HEK293 (cell line): ENCODE measurements around the gene SGSM2.
"Not testable (repeated sequence)": the region's sequence is repeated elsewhere in the genome, so short reads cannot be mapped to it uniquely, and the experiment has no call there.

ENCODE experiments used
- CTCF ChIA-PET: fragments of 350-600 bp; formaldehyde crosslinking; extraction: SDS; loops from one replicate; lab custom pipeline; 2021; ENCODE audit warnings: antibody characterized with exemption; lab: Yijun Ruan, JAX
- POLR2A ChIA-PET: fragments of 300-600 bp; formaldehyde crosslinking; extraction: SDS; loops from one replicate; lab custom pipeline; 2020; ENCODE audit warnings: antibody characterized with exemption, inconsistent platforms; lab: Yijun Ruan, JAX
- H3K27ac ChIP-seq: fragments of 200-500 bp; sonication (Bioruptor generic); 2 replicates; pipeline ENCODE4 v1.5.1; 2014; ENCODE audit warnings: low read depth, low read length, control low read depth, inconsistent platforms; ENCODE audit errors: extremely low read depth
- H3K36me3 ChIP-seq, 2 experiments: fragments of 200-500 bp in 1 of 2; sonication (Bioruptor generic) in 1 of 2; 1 replicate in 1 of 2; 2 replicates in 1 of 2; pipeline ENCODE4 v1.5.1; 2014 to 2017; ENCODE audit warnings: inconsistent platforms in 2 of 2, low read length in 2 of 2; ENCODE audit not compliant: control insufficient read depth in 2 of 2, insufficient read depth in 1 of 2
- H3K4me1 ChIP-seq: fragments of 200-500 bp; sonication (Bioruptor generic); 2 replicates; pipeline ENCODE4 v1.5.1; 2014; ENCODE audit warnings: mild to moderate bottlenecking, low read length, inconsistent platforms; ENCODE audit not compliant: control insufficient read depth, insufficient read depth
- H3K4me3 ChIP-seq: 2 replicates; pipeline ENCODE4 v1.5.1; 2011; ENCODE audit warnings: low read depth, mild to moderate bottlenecking, control low read depth, low read length, moderate library complexity
- H3K9me3 ChIP-seq: fragments of 200-500 bp; sonication (Bioruptor generic); 2 replicates; pipeline ENCODE4 v1.5.1; 2014; ENCODE audit warnings: low read depth, low read length, inconsistent platforms; ENCODE audit not compliant: control insufficient read depth, insufficient read depth
- GLIS1 ChIP-seq: fragments of 450-650 bp; formaldehyde crosslinking; IDR thresholded peaks from 2 replicates; pipeline ENCODE4 v1.5.1; 2016; ENCODE audit warnings: missing biosample characterization, missing genetic modification characterization
- PRDM1 ChIP-seq: fragments of 450-650 bp; formaldehyde crosslinking; IDR thresholded peaks from 2 replicates; pipeline ENCODE4; 2016; ENCODE audit warnings: missing biosample characterization, missing genetic modification characterization
- ZFHX2 ChIP-seq: fragments of 450-650 bp; formaldehyde crosslinking; conservative IDR thresholded peaks from 2 replicates; pipeline ENCODE4 v1.5.1; 2016; ENCODE audit warnings: missing biosample characterization, missing genetic modification characterization
- ZNF302 ChIP-seq: fragments of 450-650 bp; formaldehyde crosslinking; IDR thresholded peaks from 2 replicates; pipeline ENCODE4 v1.5.1; 2016; ENCODE audit warnings: missing biosample characterization, missing genetic modification characterization, low read depth
- ZNF366 ChIP-seq: fragments of 450-650 bp; formaldehyde crosslinking; conservative IDR thresholded peaks from 2 replicates; pipeline ENCODE4 v1.5.1; 2016; ENCODE audit warnings: missing biosample characterization, missing genetic modification characterization
- ZNF548 ChIP-seq: fragments of 450-650 bp; formaldehyde crosslinking; IDR thresholded peaks from 2 replicates; pipeline ENCODE4 v1.5.1; 2016; ENCODE audit warnings: missing biosample characterization, missing genetic modification characterization
- ZNF660 ChIP-seq: fragments of 450-650 bp; IDR thresholded peaks from 2 replicates; pipeline ENCODE4 v1.5.1; 2018; ENCODE audit warnings: missing biosample characterization, mild to moderate bottlenecking, missing genetic modification characterization
- TF ChIP-seq, protein P1 (sequence below): fragments of 450-650 bp; formaldehyde crosslinking; IDR thresholded peaks from 2 replicates; pipeline ENCODE4 v1.5.1; 2016; ENCODE audit warnings: missing biosample characterization, missing genetic modification characterization, low read depth
- TF ChIP-seq, protein P2 (sequence below): fragments of 450-650 bp; formaldehyde crosslinking; IDR thresholded peaks from 2 replicates; pipeline ENCODE4 v1.5.1; 2016; ENCODE audit warnings: missing biosample characterization, missing genetic modification characterization
- TF ChIP-seq, protein P3 (sequence below): fragments of 450-650 bp; formaldehyde crosslinking; IDR thresholded peaks from 2 replicates; pipeline ENCODE4 v1.5.1; 2016; ENCODE audit warnings: missing biosample characterization, missing genetic modification characterization

The SGSM2 gene

GRCh38 chr17:2309338-2310154 is 27.8 kb upstream of the SGSM2 start (continued):
- TF ChIP-seq, protein P1, sequence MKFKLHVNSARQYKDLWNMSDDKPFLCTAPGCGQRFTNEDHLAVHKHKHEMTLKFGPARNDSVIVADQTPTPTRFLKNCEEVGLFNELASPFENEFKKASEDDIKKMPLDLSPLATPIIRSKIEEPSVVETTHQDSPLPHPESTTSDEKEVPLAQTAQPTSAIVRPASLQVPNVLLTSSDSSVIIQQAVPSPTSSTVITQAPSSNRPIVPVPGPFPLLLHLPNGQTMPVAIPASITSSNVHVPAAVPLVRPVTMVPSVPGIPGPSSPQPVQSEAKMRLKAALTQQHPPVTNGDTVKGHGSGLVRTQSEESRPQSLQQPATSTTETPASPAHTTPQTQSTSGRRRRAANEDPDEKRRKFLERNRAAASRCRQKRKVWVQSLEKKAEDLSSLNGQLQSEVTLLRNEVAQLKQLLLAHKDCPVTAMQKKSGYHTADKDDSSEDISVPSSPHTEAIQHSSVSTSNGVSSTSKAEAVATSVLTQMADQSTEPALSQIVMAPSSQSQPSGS (tag by site-specific recombination): 0 out of 2 replicates have a peak, but pooled peaks have one; percentile 52
- TF ChIP-seq PRDM1 (tag by site-specific recombination): peak; percentile 82
- TF ChIP-seq ZNF366 (tag by site-specific recombination): peak; percentile 65

DNA sequence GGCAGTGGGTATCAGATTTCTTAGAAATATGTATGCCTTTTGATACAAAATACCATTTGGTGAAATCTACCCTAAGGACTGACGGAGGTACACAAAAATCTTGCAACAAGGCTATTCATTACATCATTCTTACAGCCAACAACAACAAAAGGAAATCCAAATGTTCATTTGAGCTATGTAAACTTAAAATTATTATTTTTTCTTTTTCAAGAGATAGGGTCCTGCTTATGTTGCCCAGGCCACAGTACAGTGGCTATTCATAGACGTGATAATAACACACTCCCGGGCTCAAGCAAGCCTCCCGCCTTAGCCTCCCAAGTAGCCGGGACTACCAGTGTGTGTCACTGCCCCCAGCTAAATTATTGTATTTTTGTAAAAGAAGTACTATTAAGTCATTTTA is 24.6 kb upstream of the SGSM2 start:
- Histone ChIP-seq H3K4me1 (peaks cover 9% of the 10 kb centered on the region; the same call in 1 of the 2 replicates), H3K36me3 (peaks cover 3 to 4% of the 10 kb centered on the region in 2 experiments), H3K4me3 (no peak overlapping the region), H3K27ac (no peak overlapping the region)
- POLR2A ChIA-PET: interaction anchor here (1.6 kb wide), 1 partner anchor 24 kb away, joined by 6 read pairs; the partner anchor contains the start of gene TSR1
- TF ChIP-seq, protein P2, sequence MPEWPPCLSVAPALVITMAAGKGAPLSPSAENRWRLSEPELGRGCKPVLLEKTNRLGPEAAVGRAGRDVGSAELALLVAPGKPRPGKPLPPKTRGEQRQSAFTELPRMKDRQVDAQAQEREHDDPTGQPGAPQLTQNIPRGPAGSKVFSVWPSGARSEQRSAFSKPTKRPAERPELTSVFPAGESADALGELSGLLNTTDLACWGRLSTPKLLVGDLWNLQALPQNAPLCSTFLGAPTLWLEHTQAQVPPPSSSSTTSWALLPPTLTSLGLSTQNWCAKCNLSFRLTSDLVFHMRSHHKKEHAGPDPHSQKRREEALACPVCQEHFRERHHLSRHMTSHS (tag by site-specific recombination): no peak
- TF ChIP-seq, protein P1 (tag by site-specific recombination): 0 out of 2 replicates have a peak, but pooled peaks have one; percentile 17
- no peak for TF ChIP-seq ZNF302 (tag by site-specific recombination)
- TF ChIP-seq, all 188 proteins: peak for 1
- H3K9me3 ChIP-seq: no peaks in the 10 kb centered on the region
- CTCF ChIA-PET: interaction anchor here (0.6 kb wide), 1 partner anchor 112 kb away, joined by 3 read pairs; no protein-coding TSS in a partner anchor

DNA sequence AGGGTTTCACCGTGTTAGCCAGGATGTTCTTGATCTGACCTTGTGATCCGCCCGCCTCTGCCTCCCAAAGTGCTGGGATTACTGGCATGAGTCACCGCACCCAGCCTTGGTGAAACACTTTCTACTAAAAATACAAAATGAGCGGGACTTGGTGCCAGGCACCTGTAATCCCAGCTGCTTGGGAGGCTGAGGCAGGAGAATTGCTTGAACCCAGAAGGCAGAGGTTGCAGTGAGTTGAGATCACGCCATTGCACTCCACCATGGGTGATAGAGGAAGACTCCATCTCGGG is 20.4 kb upstream of the SGSM2 start:
- POLR2A ChIA-PET: interaction anchor here (1.1 kb wide), 1 partner anchor 21 kb away, joined by 3 read pairs; no protein-coding TSS in a partner anchor
- H3K27ac ChIP-seq: not testable (repeated sequence)

DNA sequence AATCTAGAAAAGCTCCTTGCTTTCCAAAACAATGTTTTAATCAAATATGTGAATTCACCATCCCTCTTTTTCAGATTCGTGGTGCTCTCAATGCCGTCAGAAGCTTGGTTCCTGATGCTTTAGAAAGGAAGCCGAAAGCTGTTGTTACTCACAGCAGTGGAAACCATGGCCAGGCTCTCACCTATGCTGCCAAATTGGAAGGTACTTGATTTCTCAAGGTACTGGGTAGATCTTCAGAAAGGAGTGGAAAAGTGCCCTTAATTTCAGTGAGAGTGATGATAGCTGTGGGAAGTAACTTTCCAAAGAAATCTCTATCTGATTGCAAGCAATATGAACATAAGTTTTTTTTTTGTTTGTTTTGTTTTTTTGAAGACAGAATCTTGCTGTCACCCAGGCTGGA is 19.5 kb upstream of the SGSM2 start:
- POLR2A ChIA-PET: interaction anchor here (1.3 kb wide), 1 partner anchor 18 kb away, joined by 5 read pairs; the partner anchor contains the start of gene TSR1

More for the DNA sequence above, 20.4 kb upstream of the SGSM2 start:
- 0 out of 2 replicates have a peak, but pooled peaks have one; percentile 22 for TF ChIP-seq ZNF660 (tag by site-specific recombination)
- peak; percentile 50 for TF ChIP-seq ZFHX2 (tag by site-specific recombination)
- peak; percentile 16; the same call in 1 of the 2 replicates for TF ChIP-seq GLIS1 (tag by site-specific recombination)
- CTCF ChIA-PET, H3K9me3 ChIP-seq, H3K4me1 ChIP-seq, H3K4me3 ChIP-seq: not testable (repeated sequence)
- H3K36me3 ChIP-seq: peaks cover 27 to 28% of the 10 kb centered on the region in 2 experiments

More for the DNA sequence above, 19.5 kb upstream of the SGSM2 start:
- Histone ChIP-seq H3K9me3 (no peaks in the 10 kb centered on the region), H3K4me1 (0 out of 2 replicates have a peak, but pooled peaks cover 3% of the 10 kb centered on the region), H3K4me3 (no peak overlapping the region), H3K27ac (no peak overlapping the region), H3K36me3 (peaks cover 36% of the 10 kb centered on the region in 2 experiments)
- TF ChIP-seq, protein P3, sequence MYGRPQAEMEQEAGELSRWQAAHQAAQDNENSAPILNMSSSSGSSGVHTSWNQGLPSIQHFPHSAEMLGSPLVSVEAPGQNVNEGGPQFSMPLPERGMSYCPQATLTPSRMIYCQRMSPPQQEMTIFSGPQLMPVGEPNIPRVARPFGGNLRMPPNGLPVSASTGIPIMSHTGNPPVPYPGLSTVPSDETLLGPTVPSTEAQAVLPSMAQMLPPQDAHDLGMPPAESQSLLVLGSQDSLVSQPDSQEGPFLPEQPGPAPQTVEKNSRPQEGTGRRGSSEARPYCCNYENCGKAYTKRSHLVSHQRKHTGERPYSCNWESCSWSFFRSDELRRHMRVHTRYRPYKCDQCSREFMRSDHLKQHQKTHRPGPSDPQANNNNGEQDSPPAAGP: no peak
- TF ChIP-seq ZNF548 (tag by site-specific recombination) (no peak), PRDM1 (tag by site-specific recombination) (peak; percentile 84)
- CTCF ChIA-PET: interaction anchor here (0.6 to 1.5 kb wide), 4 partner anchors 18 to 946 kb away, joined by 3 to 5 read pairs (median 4); partner anchors contain the start of gene TSR1
